ENCODE measurements around the gene OTOP3. TPM values are rescaled to one million over a fixed set of nuclear protein-coding genes. Genes with fewer than 3 reads are reported as not detected.
"Not testable (repeated sequence)": the region's sequence is repeated elsewhere in the genome, so short reads cannot be mapped to it uniquely, and the experiment has no call there.

The OTOP3 gene
- total RNA-seq, 1 donor from 2014 or later = not detected

DNA sequence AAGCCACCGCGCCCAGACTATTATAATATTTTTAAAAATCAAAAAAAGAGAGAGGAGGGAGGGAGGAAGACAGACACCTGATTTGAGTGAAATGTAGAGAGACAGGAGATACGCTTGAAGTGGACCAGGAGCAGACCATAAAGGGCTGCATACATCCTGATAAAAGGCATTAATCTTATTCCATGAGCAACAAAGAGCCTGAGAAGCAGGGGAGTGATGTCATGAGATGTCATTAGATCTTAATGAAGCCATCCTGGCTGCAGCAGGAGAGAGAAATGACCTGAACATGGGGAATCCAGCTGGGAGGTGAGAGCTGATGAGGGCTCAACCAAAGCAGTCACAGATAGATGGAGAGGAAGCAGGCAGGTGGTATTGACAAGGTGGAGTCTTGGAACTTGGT is 42.1 kb downstream of the OTOP3 start:
- TF ChIP-seq CTCF (IDR thresholded peaks at IDR 0.05; ENCODE audit: insufficient read depth, low read length, poor library complexity, severe bottlenecking) = no peak
- H3K27me3 ChIP-seq (ENCODE audit: control insufficient read depth, insufficient read depth, low read length) = peaks cover 11% of the 10 kb centered on the region
- H3K4me3 ChIP-seq (ENCODE audit: low read depth, low read length) = no peak overlapping the region
- no peak for DNase-seq (ENCODE audit: low read depth)
- H3K36me3 ChIP-seq (ENCODE audit: control insufficient read depth, insufficient read depth, low read length) = no peaks in the 10 kb centered on the region

DNA sequence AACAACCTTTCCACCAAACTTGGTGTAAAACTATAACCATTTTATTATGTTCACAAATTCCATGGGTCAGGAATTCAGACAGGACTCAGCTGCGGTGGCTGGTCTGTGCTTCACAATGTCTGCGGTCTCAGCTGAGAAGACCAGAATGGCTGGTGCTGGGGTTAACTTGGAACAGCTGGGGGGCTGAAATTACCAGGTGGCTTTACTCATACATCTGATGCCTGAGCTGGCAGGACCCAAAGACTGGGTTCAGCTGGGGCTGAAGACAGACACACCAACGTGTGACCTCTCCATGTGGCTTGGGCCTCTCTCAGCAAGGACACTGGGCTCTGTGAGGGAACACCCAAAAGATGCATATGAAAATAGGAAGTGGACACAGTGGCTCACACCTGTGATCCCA is 42.5 kb downstream of the OTOP3 start:
- Histone ChIP-seq H3K36me3 (ENCODE audit: control insufficient read depth, insufficient read depth, low read length) (no peaks in the 10 kb centered on the region), H3K27me3 (ENCODE audit: control insufficient read depth, insufficient read depth, low read length) (peaks cover 6% of the 10 kb centered on the region), H3K4me3 (ENCODE audit: low read depth, low read length) (no peak overlapping the region)
- no peak for DNase-seq (ENCODE audit: low read depth)
- TF ChIP-seq CTCF (IDR thresholded peaks at IDR 0.05; ENCODE audit: insufficient read depth, low read length, poor library complexity, severe bottlenecking) = no peak

GRCh38 chr17:74979408-74980146 is 43.9 kb downstream of the OTOP3 start:
- Histone ChIP-seq H3K27me3 (ENCODE audit: control insufficient read depth, insufficient read depth, low read length) (peaks cover 1% of the 10 kb centered on the region), H3K36me3 (ENCODE audit: control insufficient read depth, insufficient read depth, low read length) (no peaks in the 10 kb centered on the region), H3K4me3 (ENCODE audit: low read depth, low read length) (no peak overlapping the region)
- TF ChIP-seq CTCF (IDR thresholded peaks at IDR 0.05; ENCODE audit: insufficient read depth, low read length, poor library complexity, severe bottlenecking) = no peak
- DNase-seq (ENCODE audit: low read depth) = no peak

- TF ChIP-seq CTCF (IDR thresholded peaks at IDR 0.05; ENCODE audit: insufficient read depth, low read length, poor library complexity, severe bottlenecking) = no peak
- no peaks in the 10 kb centered on the region for H3K27me3 ChIP-seq (ENCODE audit: control insufficient read depth, insufficient read depth, low read length)
- H3K36me3 ChIP-seq (ENCODE audit: control insufficient read depth, insufficient read depth, low read length) = no peaks in the 10 kb centered on the region
- H3K4me3 ChIP-seq (ENCODE audit: low read depth, low read length) = peak overlapping the region; percentile 64
- no peak for DNase-seq (ENCODE audit: low read depth)
These were observed 45.8 kb downstream of the OTOP3 start for GRCh38 chr17:74981318-74981978.

- no peak for DNase-seq (ENCODE audit: low read depth)
- H3K36me3 ChIP-seq (ENCODE audit: control insufficient read depth, insufficient read depth, low read length) = no peaks in the 10 kb centered on the region
- no peaks in the 10 kb centered on the region for H3K27me3 ChIP-seq (ENCODE audit: control insufficient read depth, insufficient read depth, low read length)
- H3K4me3 ChIP-seq (ENCODE audit: low read depth, low read length) = peak overlapping the region; percentile 64
- no peak for TF ChIP-seq CTCF (IDR thresholded peaks at IDR 0.05; ENCODE audit: insufficient read depth, low read length, poor library complexity, severe bottlenecking)
These were observed 46.4 kb downstream of the OTOP3 start for GRCh38 chr17:74981979-74982662.

DNA sequence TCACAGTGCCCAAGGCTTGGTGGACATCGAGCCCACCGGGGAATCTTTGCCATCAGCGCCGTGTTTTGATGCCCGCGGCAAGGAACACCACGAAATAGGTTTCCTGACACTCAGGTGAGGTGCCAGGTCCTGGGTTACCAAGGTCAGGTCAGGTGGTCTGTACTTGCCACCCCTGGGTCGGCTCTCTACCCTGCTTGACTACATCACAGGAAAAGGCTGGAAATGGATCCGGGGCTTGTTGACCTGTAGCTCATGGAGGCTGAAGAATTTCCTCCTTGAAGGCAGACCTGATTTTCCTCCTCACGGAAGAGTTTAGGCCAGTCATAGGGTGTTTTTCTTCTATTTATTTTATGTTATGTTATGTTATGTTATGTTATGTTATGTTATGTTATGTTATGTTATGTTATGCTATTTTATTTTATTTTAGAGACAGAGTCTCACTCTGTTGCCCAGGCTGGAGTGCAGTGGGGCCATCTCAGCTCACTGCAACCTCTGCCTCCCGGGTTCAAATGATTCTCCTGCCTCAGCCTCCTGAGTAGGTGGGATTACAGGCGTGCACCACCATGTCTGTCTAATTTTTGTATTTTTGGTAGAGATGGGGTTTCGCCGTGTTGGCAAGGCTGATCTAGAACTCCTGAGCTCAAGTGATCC is 47.1 kb downstream of the OTOP3 start:
- H3K27me3 ChIP-seq (ENCODE audit: control insufficient read depth, insufficient read depth, low read length); DNase-seq (ENCODE audit: low read depth); H3K36me3 ChIP-seq (ENCODE audit: control insufficient read depth, insufficient read depth, low read length): not testable (repeated sequence)
- H3K4me3 ChIP-seq (ENCODE audit: low read depth, low read length) = peak overlapping the region; percentile 64

Measured in kidney epithelial cell (primary cell).